Nucleus accumbens (tissue), 56 donors: Measurements from ENCODE around the gene RALGPS1.
A peak's percentile ranks its signal among the peaks of the same experiment; 100 is the strongest.

ENCODE experiments used
- DNase-seq, 56 donors: peaks; one replicate each; lab custom pipeline; 2025; lab: John Stamatoyannopoulos, UW

RALGPS1 gene, protein sequence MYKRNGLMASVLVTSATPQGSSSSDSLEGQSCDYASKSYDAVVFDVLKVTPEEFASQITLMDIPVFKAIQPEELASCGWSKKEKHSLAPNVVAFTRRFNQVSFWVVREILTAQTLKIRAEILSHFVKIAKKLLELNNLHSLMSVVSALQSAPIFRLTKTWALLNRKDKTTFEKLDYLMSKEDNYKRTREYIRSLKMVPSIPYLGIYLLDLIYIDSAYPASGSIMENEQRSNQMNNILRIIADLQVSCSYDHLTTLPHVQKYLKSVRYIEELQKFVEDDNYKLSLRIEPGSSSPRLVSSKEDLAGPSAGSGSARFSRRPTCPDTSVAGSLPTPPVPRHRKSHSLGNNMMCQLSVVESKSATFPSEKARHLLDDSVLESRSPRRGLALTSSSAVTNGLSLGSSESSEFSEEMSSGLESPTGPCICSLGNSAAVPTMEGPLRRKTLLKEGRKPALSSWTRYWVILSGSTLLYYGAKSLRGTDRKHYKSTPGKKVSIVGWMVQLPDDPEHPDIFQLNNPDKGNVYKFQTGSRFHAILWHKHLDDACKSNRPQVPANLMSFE

DNA sequence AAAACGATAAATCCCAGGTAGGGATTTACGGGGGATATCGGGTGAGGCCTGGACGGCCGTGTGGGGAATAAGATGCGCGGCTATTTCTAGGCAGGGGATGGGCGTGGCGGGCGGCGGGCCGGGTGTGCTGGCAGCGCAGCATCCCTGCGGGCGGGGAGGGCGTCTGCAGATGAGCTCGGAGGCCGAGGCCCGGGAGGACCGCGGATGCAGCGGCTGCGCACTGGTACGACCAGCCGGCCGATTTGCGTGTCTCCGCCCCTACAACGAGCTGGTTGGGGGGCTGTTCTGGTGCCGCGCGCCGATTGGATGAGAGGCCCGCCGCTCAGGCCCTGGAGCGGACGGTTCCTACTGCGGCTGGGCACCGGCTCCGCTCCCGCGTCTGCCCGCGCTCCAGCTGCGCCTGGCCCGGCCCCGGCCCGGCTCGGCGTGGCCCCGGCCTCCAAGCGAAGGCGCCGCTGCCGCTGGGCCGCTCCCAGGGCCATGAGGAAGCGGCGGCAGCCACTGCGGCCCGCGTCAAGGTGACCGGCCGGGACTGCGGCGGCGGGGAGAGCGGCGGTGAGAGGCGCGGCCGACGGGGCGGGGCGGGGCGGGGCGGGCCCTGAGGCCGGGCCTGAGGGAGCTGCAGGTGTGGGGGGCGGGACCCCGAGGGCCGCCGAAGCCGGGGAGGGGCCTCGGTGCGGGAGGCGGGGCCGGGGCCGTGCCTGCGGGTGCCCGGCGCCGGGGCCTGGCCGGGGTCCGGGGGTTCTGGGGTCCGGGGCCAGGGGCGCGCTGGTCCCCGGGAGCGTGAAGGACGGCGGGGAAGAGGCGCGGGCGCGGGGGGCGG, at the start of gene RALGPS1:
RALGPS1 (plus strand) TSS at position 325 of the 823 bp plus-strand sequence. CDS start 47,508 bp downstream, outside the sequence.
- peak; percentile 35 to 97 (median 94) for DNase-seq

DNA sequence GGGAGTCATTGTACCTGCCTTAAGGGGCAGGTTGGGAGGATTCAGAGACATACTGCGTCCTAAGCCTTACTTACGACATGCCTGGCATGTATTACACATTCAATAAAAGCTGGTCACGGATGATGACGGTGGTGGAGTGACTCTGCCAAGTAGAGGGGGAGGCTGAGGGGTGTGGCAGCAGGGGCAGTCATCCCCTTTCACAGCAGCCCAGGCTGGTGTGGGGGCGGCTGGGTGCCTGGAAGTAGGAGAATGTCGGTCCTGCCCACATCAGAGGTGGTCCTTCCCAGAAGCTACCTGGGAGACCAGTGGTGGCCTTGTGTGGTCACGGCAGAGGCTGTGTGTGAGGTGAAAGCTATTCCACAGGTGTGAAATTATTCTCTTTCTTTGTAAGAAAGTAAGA, 45.2 kb upstream of the RALGPS1 start:
- no peak for DNase-seq

DNA sequence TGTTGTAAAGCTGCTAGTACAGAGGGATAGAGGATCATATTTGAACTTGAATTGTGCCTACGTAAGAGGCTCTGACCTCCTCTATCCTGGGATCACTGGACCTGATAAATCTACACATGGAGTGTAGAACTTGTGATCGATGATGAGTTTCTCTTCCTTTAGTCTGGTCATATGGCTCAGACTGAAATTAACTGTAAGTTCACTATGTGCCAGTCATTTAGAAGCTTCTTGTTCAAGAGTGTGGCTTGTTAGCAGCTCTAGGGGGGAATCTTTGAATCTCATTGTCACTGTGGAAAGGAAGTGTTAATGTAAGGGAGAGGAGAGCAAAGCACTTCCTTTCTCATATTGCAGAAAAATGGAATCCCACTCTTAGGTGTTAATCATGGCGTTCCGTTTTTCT, 42.1 kb upstream of the RALGPS1 start:
- no peak for DNase-seq

DNA sequence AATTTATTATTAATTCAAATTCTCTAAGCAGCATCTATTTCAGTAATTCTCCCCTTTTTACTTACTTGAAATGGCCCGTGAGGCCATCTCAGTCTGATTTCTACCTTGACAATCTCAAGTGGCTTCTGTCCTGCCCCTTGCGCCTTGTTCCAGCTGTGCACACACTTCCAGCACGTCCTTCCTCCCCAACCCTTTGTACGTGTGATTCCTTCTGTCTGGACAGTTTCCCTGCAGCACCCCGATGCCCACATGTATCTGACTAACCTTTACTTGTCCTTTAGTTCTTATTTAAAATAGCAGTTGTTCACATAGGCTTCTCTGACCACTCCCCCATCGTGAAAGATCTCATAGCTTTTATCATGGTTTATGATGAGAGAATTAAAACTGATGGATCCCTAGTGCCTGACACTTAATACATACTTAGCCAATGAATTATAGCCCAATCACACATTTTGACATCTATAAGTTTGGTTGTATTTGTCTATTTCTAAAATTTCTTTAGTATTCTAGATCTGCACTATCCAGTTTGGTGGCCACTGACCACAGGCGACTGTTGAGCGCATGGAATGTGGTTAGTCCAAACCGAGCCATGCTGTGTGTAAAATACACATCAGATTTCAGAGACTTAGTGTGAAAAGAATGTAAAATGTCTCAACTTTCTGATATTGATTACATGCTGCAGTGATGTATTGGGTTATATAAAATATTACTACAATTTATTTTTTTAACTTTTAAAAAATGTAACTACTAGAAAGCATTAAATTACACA, 39.9 kb upstream of the RALGPS1 start:
- DNase-seq = no peak

DNA sequence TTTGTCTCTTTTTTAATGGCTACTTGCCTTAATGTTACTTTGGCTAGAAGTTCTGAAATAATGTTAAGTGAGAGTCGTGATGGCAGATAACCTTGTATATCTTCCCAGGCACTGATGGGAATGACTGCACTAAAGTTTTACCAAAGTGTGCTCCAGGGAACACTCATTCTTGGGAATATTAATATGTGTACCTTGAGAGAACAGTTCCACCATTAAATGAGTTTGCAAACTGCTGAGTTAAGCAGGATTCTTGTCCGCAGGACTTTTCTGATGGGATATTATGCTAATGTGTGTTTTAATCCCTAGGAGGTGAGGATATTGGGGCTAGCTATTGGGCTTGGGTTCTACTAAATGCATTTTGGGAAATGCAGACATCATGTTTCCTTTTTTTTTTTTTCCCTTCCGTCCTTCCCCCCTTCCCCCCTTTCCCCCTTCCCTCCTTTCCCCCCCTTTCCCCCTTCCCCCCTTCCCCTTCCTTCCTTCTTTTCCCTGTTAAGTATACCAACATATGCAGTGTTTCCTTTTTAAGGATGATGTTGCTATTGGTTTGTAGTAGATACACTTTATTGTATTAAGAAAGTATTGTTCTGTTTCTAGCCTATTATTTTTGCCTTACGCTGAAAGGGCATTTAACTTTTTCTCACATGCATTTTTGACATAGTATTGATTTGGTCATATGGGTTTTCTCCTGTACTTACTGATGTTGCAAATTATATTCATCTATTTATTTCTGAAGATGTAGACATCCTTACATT, 38.6 kb upstream of the RALGPS1 start:
- DNase-seq = no peak

DNA sequence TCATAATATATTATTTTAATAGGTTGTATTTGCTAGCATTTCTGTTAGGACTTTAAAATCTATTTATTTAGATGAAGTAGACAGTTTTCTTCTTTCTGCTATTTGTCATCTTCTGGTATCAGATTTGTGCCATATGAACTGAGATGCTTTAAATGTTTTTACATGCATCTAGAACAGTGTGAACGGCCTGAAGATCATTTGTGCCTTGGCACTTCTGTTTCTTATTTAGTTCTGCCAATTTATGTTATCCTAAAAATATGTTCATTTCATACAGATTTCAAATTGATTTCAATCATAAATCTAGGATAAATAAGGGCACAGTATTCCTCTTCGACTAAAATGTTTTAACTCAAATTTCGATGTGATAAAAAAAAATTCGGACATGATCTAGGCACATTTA, 38.1 kb upstream of the RALGPS1 start:
- DNase-seq = no peak

DNA sequence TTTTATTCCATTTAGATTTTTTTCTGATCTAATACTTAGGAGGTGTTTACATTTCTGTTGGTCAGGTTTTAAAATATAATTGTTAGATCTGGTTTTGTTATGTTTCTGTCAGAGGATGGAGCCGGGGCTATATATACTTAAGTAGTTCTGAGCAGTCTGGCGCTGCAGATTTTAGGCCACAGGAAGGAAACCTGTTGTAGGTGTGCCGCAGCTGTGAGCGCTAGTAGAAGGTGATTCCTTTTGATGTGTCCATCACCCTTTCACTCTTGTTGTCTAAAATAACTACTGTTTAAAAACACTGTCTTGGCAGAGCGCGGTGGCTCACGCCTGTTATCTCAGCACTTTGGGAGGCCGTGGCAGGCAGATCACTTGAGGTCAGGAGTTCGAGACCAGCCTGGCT, 37.2 kb upstream of the RALGPS1 start:
- DNase-seq = no peak

DNA sequence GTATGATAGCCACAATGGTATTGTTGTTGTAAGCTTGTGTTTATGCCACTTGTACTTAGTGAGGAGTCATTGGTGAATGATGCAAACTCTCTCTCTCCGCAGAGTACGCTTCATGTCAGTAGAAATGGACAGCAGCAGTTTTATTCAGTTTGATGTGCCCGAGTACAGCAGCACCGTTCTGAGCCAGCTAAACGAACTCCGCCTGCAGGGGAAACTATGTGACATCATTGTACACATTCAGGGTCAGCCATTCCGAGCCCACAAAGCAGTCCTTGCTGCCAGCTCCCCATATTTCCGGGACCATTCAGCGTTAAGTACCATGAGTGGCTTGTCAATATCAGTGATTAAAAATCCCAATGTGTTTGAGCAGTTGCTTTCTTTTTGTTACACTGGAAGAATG, 35.3 kb upstream of the RALGPS1 start:
- DNase-seq = peak in 3 of 56 donors; percentile 10 to 29 (median 18)

DNA sequence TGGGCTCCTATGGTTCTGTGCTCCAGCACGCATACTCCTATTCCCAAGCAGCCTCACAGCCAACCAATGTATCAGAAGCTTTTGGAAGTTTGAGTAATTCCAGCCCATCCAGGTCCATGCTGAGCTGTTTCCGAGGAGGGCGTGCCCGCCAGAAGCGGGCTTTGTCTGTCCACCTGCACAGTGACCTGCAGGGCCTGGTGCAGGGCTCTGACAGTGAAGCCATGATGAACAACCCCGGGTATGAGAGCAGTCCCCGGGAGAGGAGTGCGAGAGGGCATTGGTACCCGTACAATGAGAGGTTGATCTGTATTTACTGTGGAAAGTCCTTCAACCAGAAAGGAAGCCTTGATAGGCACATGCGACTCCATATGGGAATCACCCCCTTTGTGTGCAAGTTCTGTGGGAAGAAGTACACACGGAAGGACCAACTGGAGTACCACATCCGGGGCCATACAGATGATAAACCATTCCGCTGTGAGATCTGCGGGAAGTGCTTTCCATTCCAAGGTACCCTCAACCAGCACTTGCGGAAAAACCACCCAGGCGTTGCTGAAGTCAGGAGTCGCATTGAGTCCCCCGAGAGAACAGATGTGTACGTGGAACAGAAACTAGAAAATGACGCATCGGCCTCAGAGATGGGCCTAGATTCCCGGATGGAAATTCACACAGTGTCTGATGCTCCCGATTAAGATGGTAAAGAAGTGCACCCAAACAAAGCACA, 34.2 kb upstream of the RALGPS1 start:
- peak in 1 of 56 donors; percentile 10 for DNase-seq

DNA sequence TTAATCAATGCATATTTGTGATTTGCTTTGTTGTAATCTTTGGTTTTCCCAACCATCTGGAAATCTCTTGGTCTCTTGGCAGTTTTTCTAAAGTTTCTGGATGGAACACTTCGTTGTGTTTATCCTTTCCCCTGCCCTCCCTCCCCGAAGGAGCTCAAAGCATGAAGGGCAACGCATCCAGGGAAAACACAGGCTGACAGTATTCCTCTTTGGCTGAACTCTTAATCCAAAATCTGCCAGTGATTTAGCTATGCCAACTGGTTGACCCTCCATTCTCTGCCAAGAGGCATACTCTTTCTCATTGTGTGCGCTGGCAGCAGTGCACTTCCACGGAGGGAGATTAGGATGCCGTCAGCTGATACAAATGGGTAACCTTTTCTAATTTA, 33.6 kb upstream of the RALGPS1 start:
- peak in 28 of 56 donors; percentile 10 to 65 (median 41) for DNase-seq

DNA sequence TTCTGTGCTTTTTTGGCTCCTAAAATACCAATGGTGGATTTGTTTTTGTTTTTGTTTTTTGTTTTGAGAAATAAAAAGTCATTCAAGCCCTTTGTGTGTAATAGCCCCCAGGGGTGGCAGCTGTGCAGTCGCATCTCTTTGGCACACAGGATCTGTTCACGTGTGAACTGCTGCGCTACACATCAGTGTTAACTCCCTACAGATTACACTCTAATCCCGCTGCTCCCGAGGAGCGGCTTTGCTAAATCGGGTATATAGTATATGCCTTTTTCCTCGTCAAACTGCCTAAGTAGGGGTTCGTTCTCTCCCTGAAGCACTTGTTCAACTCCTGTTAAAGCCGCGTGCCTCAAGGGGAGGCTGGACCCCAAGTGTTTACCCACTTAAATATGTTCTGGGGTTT, 31.8 kb upstream of the RALGPS1 start:
- no peak for DNase-seq

DNA sequence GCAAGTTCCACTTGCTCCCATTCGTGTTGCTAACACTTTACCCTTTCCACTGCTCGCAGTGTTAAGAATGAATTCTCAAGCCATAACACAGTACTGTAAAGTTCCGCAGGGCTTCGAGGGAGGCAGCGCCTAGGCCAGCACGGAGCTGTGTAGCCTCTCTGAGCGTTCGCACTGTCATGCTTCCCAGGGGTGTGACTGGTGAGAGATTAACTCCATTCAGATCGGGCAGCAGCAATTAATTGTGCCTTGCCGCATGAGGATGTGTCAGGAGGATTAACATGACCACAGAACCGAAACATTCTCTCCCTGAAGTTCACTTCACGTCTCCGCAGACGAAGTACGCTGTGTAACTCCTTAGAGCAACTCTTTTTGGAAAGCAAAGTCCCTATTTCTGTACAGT, 30.9 kb upstream of the RALGPS1 start:
- no peak for DNase-seq

DNA sequence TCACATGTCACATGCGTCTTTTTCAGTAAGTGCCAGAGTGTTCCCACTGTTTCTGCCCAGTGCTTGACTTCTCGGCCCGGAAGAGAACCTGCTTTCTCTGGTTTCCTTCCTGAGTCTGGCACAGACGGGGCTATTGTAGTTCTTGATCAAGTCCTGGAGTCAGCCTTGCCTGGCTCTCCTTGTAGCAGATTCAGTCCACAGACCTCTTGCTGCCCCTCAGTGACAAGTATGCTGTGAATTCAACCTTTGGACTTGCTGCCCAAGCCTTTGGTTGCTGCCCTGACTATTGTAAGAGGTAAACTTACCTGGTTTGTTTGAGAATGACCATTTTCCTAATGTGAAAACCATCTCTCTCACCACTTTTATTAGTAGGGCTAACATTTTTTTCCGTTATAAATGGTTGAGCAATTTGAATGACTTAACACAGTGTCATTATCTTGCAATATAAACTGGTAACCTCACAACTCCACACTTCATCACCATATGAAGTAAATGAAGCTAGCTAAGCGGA, 29.4 kb upstream of the RALGPS1 start:
- DNase-seq = peak in 2 of 56 donors; percentile 15 to 44

DNA sequence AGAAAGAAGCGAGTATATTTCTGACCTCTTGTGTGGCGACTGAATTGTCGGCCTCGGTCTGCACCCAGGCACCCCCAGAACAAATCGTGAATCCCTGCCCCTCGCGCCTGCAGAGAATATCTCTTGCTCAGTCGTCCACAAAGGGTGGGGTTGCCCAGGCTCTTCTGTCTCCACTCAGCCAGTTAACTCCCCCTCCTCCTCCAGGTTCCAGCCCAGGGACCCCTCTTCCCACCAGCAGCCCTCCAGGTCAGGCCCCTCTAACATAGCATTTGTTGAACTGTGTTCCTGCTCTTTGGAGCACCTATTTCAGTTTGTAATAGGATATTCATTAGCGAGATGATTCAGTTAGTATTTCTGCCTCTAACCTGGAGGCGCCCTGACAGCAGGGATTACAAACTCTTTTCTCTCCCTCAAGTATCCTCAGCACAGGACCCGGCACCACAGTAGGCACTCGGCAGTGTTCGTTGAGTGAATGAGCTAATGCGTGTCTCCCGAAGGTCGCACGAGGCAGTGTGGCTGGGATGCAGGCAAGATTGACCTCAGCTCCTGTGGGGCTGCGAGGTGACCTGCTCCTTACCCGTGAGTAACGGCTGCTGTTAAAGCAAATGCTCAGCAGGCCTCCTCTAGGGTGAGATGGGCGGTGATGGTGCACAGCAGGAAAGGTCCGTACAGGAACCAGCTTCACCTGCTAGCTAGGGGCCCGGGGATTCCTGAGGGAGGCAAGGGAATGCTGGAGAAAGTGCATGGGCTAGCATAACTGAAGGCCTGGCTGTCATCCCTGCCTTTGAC, 28.4 kb upstream of the RALGPS1 start:
- DNase-seq = no peak

DNA sequence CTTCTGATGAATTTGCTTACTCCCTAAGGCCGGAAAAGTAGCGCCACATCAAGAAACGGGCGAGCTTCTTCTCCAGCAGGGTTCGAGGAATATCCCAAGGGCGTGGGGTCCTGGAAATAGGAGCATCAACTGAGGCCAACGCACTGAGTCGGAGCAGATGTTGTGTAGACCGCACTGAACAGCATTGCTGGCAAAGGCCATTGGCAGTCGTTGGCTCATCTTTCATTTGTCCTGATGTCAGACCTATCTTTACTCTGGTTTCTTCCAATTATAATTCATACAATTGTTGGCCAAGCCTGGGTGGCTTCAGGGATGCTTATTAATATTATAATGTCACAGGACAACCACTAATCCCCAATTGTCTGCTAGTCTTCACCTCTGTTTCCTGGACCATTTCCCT, 27.7 kb upstream of the RALGPS1 start:
- no peak for DNase-seq

DNA sequence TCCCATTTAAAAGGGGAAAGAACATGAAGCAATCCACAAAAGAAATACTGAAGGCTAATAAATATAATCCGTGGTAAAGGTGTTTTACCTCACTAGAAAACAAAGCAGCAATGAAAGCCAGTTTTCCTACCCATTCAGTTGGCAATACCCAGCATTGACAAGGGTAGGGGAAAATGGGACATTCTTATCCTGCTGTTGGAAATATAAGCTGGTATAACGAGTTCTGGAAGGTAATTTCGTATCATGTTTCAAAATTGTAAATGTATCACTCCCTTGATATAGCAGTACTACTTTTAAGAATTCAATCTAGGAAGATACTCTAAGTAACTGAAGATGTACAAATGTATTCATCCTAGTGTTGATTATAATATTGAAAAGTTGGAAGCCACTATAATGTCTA, 22.9 kb upstream of the RALGPS1 start:
- DNase-seq = no peak

DNA sequence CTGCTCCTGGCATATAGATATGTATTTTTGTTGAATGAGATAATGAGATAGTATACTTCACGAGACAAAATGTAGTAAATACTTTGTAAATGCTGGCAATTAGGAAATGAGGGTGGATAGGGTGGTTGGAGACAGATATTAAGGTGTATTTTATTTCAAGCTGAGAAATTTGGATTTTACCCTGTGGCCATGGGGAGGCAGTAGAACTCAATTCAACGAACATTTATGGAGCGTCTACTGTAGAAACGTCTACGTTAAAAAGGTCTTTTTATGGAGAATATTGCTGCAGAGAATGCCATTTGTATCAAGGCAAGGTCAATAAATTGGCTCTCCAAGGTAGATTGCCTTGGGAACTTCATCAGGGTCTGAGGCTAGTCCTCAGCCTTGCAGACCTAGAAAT, 21.5 kb upstream of the RALGPS1 start:
- DNase-seq = no peak

DNA sequence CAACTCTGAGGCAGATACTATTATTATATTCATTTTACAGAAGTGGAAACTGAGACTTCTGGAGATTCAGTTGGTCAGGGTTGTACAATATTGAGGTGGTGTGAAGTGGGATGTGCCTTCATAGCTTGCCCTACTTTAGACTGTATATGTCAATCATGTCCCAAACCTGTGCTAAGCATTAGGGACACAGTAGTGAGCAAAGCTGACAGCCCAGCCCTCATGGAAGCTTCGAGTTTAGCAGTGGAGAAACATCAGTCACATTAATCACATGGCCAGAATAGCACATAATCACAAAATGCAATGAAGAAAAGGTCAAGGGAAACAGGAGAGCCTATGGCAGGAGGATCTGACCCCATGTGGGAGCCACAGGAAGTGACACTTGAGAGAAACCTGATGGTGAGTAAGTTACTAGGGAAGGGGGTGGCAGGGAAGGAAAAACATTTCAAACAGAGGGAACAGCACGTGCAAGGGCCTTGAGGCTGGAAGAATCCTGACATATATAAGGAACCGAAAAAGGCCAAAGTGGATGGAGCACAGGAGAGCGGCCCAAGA, 20.5 kb upstream of the RALGPS1 start:
- DNase-seq = no peak
